H1 (cell line): ENCODE data around the gene STK32C. TPM values are rescaled to one million over a fixed set of nuclear protein-coding genes. Genes with fewer than 3 reads are reported as not detected.

Experiments used
- CTCF ChIA-PET: fragments of 300-600 bp; sonication (Branson Sonifier 250); formaldehyde crosslinking; loops from one replicate; lab custom pipeline; 2021; ENCODE audit not compliant: partially characterized antibody; lab: Charles Lee
- POLR2A ChIA-PET: fragments of 300-600 bp; sonication (Branson Sonifier 250); formaldehyde crosslinking; loops from one replicate; lab custom pipeline; 2021; ENCODE audit warnings: inconsistent platforms; ENCODE audit not compliant: partially characterized antibody; lab: Charles Lee
- DNase-seq, 2 experiments: peaks; one replicate each; pipeline versions ENCODE4 v3.0.0 to v3.0.0-alpha.2; 2010 to 2022; ENCODE audit warnings: low spot score in 2 of 2, low read depth in 1 of 2, mixed read lengths in 1 of 2
- FAIRE-seq: peaks from 2 replicates; lab custom pipeline; 2011; peaks lifted over from hg19 to GRCh38; lab: Jason Lieb, UNC
- H2AFZ ChIP-seq: 2 replicates; pipeline ENCODE4 v1.8.1; 2012; ENCODE audit warnings: low read length, inconsistent platforms
- H2AK5ac ChIP-seq: 2 replicates; pipeline ENCODE4 v1.6.1; 2013; ENCODE audit warnings: low read depth, low read length
- H2BK120ac ChIP-seq: replicated peaks from 2 replicates; pipeline ENCODE3; 2013; ENCODE audit warnings: low read depth, low read length, inconsistent platforms
- H2BK12ac ChIP-seq: 2 replicates; pipeline ENCODE4 v1.6.1; 2013; ENCODE audit warnings: low read depth, low read length
- H2BK15ac ChIP-seq: 2 replicates; pipeline ENCODE4 v1.6.1; 2013; ENCODE audit warnings: low read length
- H2BK20ac ChIP-seq: 2 replicates; pipeline ENCODE4 v1.6.1; 2013; ENCODE audit warnings: low read length
- H2BK5ac ChIP-seq: 2 replicates; pipeline ENCODE4 v1.6.1; 2013; ENCODE audit warnings: low read depth, low read length
- H3K14ac ChIP-seq: 2 replicates; pipeline ENCODE4 v1.6.1; 2013; ENCODE audit warnings: inconsistent platforms; ENCODE audit not compliant: insufficient read length
- H3K18ac ChIP-seq: 2 replicates; pipeline ENCODE4 v1.6.1; 2013; ENCODE audit warnings: low read length; ENCODE audit errors: extremely low read depth
- H3K23ac ChIP-seq: 2 replicates; pipeline ENCODE4 v1.6.1; 2013; ENCODE audit warnings: inconsistent platforms; ENCODE audit not compliant: insufficient read length
- H3K23me2 ChIP-seq: 2 replicates; pipeline ENCODE4 v1.6.1; 2013; ENCODE audit warnings: low read depth, low read length
- H3K27ac ChIP-seq: 2 replicates; pipeline ENCODE4 v1.6.1; 2011; ENCODE audit warnings: low read depth, low read length, inconsistent platforms
- H3K27me3 ChIP-seq, 4 experiments: replicated peaks in 1 of 4; 1 replicate in 1 of 4; 2 replicates in 3 of 4; pipeline versions ENCODE4 v1.6.1 to v1.8.1; 2011 to 2013; ENCODE audit warnings: low read length in 3 of 4, mild to moderate bottlenecking in 3 of 4, inconsistent platforms in 2 of 4, mixed read lengths in 2 of 4, moderate library complexity in 1 of 4; ENCODE audit not compliant: control insufficient read depth in 3 of 4, insufficient read depth in 3 of 4; ENCODE audit errors: extremely low read depth in 1 of 4
- H3K36me3 ChIP-seq, 4 experiments: 2 replicates each; pipeline versions ENCODE4 v1.6.1 to v1.8.1; 2011 to 2013; ENCODE audit warnings: mild to moderate bottlenecking in 4 of 4, low read length in 3 of 4, moderate library complexity in 2 of 4, control low read depth in 1 of 4, inconsistent platforms in 1 of 4; ENCODE audit not compliant: insufficient read depth in 4 of 4, control insufficient read depth in 2 of 4
- H3K4ac ChIP-seq: replicated peaks from 2 replicates; pipeline ENCODE3; 2013; ENCODE audit warnings: low read length, low read depth, mixed read lengths, inconsistent platforms; ENCODE audit not compliant: insufficient read length
- H3K4me1 ChIP-seq, 4 experiments: replicated peaks in 1 of 4; 1 replicate in 1 of 4; 2 replicates in 3 of 4; pipeline versions ENCODE4 v1.6.1 to v1.8.1; 2011 to 2013; ENCODE audit warnings: low read length in 3 of 4, inconsistent platforms in 2 of 4, mixed read lengths in 1 of 4; ENCODE audit not compliant: insufficient read depth in 4 of 4, control insufficient read depth in 3 of 4
- H3K4me2 ChIP-seq, 2 experiments: 2 replicates each; pipeline versions ENCODE4 v1.6.1 to v1.8.1; 2011 to 2013; ENCODE audit warnings: low read depth in 2 of 2, low read length in 2 of 2, control low read depth in 1 of 2, inconsistent platforms in 1 of 2, mild to moderate bottlenecking in 1 of 2; ENCODE audit not compliant: insufficient read depth in 1 of 2
- H3K4me3 ChIP-seq, 4 experiments: fragments of 200-600, 300-600 bp in 1 of 4; sonication (generic), shearing (Covaris generic), sonication (Bioruptor Twin) in 1 of 4; 2 replicates each; pipeline versions ENCODE4 v1.5.1 to v1.8.1; 2011 to 2016; ENCODE audit warnings: low read length in 4 of 4, low read depth in 3 of 4, control low read depth in 2 of 4, inconsistent platforms in 2 of 4, mild to moderate bottlenecking in 2 of 4, mixed read lengths in 1 of 4, moderate library complexity in 1 of 4; ENCODE audit not compliant: insufficient read depth in 2 of 4; ENCODE audit errors: extremely low read depth in 1 of 4
- H3K56ac ChIP-seq: replicated peaks from 2 replicates; pipeline ENCODE3; 2013; ENCODE audit warnings: low read depth, mild to moderate bottlenecking, mixed read lengths, low read length, inconsistent platforms; ENCODE audit not compliant: insufficient read length
- H3K79me1 ChIP-seq: 2 replicates; pipeline ENCODE4 v1.6.1; 2013; ENCODE audit warnings: low read depth, low read length, control low read depth
- H3K79me2 ChIP-seq, 2 experiments: 2 replicates each; pipeline versions ENCODE4 v1.6.1 to v1.8.1; 2012 to 2013; ENCODE audit warnings: low read length in 2 of 2, mild to moderate bottlenecking in 2 of 2, inconsistent platforms in 1 of 2; ENCODE audit not compliant: insufficient read depth in 2 of 2, control insufficient read depth in 1 of 2
- H3K9ac ChIP-seq, 4 experiments: replicated peaks in 1 of 4; 1 replicate in 1 of 4; 2 replicates in 3 of 4; pipeline versions ENCODE4 v1.6.1 to v1.8.1; 2011 to 2013; ENCODE audit warnings: low read depth in 3 of 4, low read length in 3 of 4, control low read depth in 2 of 4, mild to moderate bottlenecking in 2 of 4, moderate library complexity in 2 of 4, inconsistent platforms in 1 of 4; ENCODE audit errors: extremely low read depth in 1 of 4
- H3K9me3 ChIP-seq, 2 experiments: 2 replicates each; pipeline versions ENCODE4 v1.6.1 to v1.8.1; 2012 to 2013; ENCODE audit warnings: mild to moderate bottlenecking in 2 of 2, moderate library complexity in 2 of 2, control low read depth in 1 of 2, inconsistent platforms in 1 of 2, low read depth in 1 of 2, low read length in 1 of 2, mixed read lengths in 1 of 2; ENCODE audit not compliant: insufficient read depth in 2 of 2
- H4K20me1 ChIP-seq, 2 experiments: replicated peaks in 1 of 2; 2 replicates each; pipeline versions ENCODE3 to v1.8.1; 2011 to 2013; ENCODE audit warnings: inconsistent platforms in 2 of 2, low read length in 2 of 2, mild to moderate bottlenecking in 1 of 2; ENCODE audit not compliant: insufficient read depth in 2 of 2, control insufficient read depth in 1 of 2
- H4K5ac ChIP-seq: 2 replicates; pipeline ENCODE4 v1.6.1; 2013; ENCODE audit warnings: low read length, low read depth, mixed read lengths, inconsistent platforms; ENCODE audit not compliant: insufficient read length
- H4K8ac ChIP-seq: 2 replicates; pipeline ENCODE4 v1.8.0; 2013; ENCODE audit warnings: mild to moderate bottlenecking, moderate library complexity, low read length, inconsistent platforms; ENCODE audit not compliant: insufficient read depth; ENCODE audit errors: extremely low read depth
- H4K91ac ChIP-seq: replicated peaks from 2 replicates; pipeline ENCODE3; 2013; ENCODE audit warnings: low read length, mixed read lengths, inconsistent platforms; ENCODE audit not compliant: insufficient read length
- KDM5A ChIP-seq: fragments of 200-600 bp; IDR thresholded peaks from 2 replicates; pipeline ENCODE4 v1.7.1; 2012; ENCODE audit warnings: mild to moderate bottlenecking, low read length, inconsistent platforms, mixed read lengths
- MAFK ChIP-seq: IDR thresholded peaks from 2 replicates; pipeline ENCODE4 v1.6.1; 2012; ENCODE audit warnings: low read depth, mild to moderate bottlenecking, improper control_type of control experiment, low read length
- RBBP5 ChIP-seq: IDR thresholded peaks from 2 replicates; pipeline ENCODE4 v1.7.1; 2012; ENCODE audit warnings: low read depth, mild to moderate bottlenecking, inconsistent platforms, low read length, moderate library complexity, borderline replicate concordance
- WGBS, 2 experiments: shearing (Covaris generic) in 1 of 2; methylation state at CpG; one replicate each; pipeline versions ENCODE4 v1.1.6 to v1.1.7; 2013 to 2015; ENCODE audit warnings: low lambda C conversion rate in 2 of 2, mixed read lengths in 2 of 2, inconsistent platforms in 1 of 2, low coverage in 1 of 2, missing lambda C conversion rate in 1 of 2; ENCODE audit not compliant: insufficient replicate concordance in 2 of 2, insufficient coverage in 1 of 2, insufficient read length in 1 of 2; ENCODE audit errors: extremely low coverage in 1 of 2, missing lambda C conversion rate in 1 of 2; 5-methylcytosine and 5-hydroxymethylcytosine counted together
- polyA plus RNA-seq, 7 experiments: library from polyadenylated mRNA; depleted of rRNA in 3 of 7; stranded (reverse) in 5 of 7; unstranded in 2 of 7; fragments of >200 nt in 5 of 7; fragments of 200-250 nt in 2 of 7; gene quantifications; 1 replicate in 5 of 7; 2 replicates in 1 of 7; 4 replicates in 1 of 7; pipeline versions ENCODE4 v1.2.1 to v1.2.3, GENCODE V29; 2011 to 2013; ENCODE audit warnings: missing spikeins in 2 of 7, mixed read lengths in 2 of 7
- total RNA-seq: library from RNA; stranded (reverse); fragmentation: NEBNext Ultra II Directional; extraction: Animal tissue kit (Norgen Biotek cat#: 25700); gene quantifications from 2 replicates; pipeline ENCODE4 v1.2.1, GENCODE V29; 2021

The STK32C gene
- total and polyA plus RNA-seq, 2 of the 8 experiments (the other 6 are each of a cell fraction or from before 2014, with no cell fraction given): 10.6 to 15.6 TPM

- no peak overlapping the region for H3K4me3 ChIP-seq
- TF ChIP-seq KDM5A: no peak
- TF ChIP-seq RBBP5: no peak
- TF ChIP-seq MAFK: no peak
- TF ChIP-seq, all 59 proteins: peak for 0
- Histone ChIP-seq H3K56ac (no peak overlapping the region), H3K4me2 (no peak overlapping the region), H3K9me3 (no peaks in the 10 kb centered on the region), H3K4me1 (peaks cover 0 to 3% (median 2%) of the 10 kb centered on the region in 4 experiments; a peak in 4 of 7 replicates), H2AFZ (no peak overlapping the region), H2BK20ac (no peak overlapping the region), H3K36me3 (no peaks in the 10 kb centered on the region), H4K91ac (no peak overlapping the region), H3K23ac (no peak overlapping the region), H3K79me2 (no peaks in the 10 kb centered on the region), H3K18ac (no peak overlapping the region), H4K20me1 (peaks cover 0 to 2% of the 10 kb centered on the region in 2 experiments), H3K23me2 (no peaks in the 10 kb centered on the region), H3K14ac (no peak overlapping the region), H3K79me1 (no peaks in the 10 kb centered on the region), H2BK5ac (no peak overlapping the region), H4K8ac (no peak overlapping the region), H3K4ac (no peak overlapping the region), H4K5ac (no peak overlapping the region), H3K27ac (no peak overlapping the region), H3K27me3 (no peaks in the 10 kb centered on the region), H2BK12ac (no peak overlapping the region), H2BK120ac (no peak overlapping the region), H3K9ac (no peak overlapping the region), H2BK15ac (no peak overlapping the region), H2AK5ac (no peak overlapping the region)
- ChIA-PET POLR2A (no interaction called here), CTCF (interaction anchor here (1.6 kb wide), 1 partner anchor 9 kb away, joined by 4 read pairs; no protein-coding TSS in a partner anchor)
- FAIRE-seq (no peak), DNase-seq (no peak)
- WGBS, 2 experiments: 91% methylated on average over 27 of the region's 29 CpGs; no CpG with 5 or more reads in 1 of the 2 experiments
Measured at GRCh38 chr10:132227851-132228390, 79.8 kb downstream of the STK32C start.
